ENCODE results near the gene CYTH2.
"Not testable (repeated sequence)": the region's sequence is repeated elsewhere in the genome, so short reads cannot be mapped to it uniquely, and the experiment has no call there.

Gene CYTH2

DNA sequence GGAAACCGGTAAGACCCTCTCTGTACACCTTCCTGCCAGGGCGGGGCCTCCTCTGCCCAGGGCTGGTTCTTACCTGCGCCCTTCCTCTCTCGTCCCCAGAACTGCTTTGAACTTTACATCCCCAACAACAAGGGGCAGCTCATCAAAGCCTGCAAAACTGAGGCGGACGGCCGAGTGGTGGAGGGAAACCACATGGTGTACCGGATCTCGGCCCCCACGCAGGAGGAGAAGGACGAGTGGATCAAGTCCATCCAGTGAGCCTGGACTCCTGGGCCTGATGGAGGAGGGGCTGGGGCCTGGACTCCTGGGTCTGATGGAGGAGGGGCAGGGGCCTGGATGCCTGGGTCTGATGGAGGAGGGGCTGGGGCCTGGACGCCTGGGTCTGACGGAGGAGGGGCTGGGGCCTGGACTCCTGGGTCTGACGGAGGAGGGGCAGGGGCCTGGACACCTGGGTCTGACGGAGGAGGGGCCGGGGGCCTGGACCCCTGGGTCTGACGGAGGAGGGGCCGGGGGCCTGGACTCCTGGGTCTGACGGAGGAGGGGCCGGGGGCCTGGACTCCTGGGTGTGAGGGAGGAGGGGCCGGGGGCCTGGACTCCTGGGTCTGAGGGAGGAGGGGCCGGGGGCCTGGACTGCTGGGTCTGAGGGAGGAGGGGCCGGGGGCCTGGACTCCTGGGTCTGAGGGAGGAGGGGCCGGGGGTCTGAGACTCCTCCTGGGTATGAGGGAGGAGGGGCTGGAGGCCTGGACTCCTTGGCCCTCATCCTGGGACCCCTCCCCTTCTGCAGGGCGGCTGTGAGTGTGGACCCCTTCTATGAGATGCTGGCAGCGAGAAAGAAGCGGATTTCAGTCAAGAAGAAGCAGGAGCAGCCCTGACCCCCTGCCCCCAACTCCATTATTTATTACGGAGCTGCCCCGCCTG lies 9.4 kb downstream of the CYTH2 start:
- no peak for DNase-seq

DNA sequence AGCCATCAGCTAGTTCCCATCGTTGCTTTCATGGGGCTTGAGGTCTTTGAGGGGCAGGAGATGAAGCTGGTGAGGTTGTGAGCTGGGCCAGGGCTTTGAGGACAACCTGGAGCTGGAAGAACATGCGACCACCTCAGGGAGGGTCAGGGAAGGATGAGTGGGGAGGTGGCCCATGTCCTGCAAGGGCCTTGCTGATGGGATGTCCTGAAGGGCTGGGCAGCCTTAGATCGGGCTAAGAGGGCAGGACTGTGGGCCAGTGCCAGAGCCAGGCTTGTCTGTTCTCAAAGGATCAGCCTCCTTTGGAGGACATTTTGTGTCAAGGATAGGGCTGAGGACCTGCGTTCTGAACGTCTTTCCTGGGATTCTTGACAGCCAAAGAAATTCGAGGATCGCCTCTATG lies 10.5 kb downstream of the CYTH2 start:
- DNase-seq = no peak

DNA sequence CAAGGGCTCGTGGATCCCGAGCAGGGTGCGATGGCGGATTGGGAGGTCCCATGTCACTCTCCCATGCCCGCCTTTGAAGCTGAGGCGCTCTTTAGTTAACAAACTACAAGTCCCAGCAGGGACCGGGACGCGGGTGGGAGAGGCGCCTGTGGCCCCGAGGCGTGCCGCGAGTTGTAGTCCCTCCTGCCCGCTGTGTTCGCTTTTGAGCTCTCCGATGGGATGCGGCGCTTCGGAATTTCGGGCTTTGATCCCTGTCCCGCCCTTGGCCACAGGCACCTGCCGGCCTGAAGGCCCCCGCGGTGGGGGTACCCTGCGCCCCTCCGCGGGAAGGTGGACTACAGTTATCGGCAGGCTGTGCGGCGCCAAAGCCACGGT lies 11.0 kb downstream of the CYTH2 start:
- no peak for DNase-seq

DNA sequence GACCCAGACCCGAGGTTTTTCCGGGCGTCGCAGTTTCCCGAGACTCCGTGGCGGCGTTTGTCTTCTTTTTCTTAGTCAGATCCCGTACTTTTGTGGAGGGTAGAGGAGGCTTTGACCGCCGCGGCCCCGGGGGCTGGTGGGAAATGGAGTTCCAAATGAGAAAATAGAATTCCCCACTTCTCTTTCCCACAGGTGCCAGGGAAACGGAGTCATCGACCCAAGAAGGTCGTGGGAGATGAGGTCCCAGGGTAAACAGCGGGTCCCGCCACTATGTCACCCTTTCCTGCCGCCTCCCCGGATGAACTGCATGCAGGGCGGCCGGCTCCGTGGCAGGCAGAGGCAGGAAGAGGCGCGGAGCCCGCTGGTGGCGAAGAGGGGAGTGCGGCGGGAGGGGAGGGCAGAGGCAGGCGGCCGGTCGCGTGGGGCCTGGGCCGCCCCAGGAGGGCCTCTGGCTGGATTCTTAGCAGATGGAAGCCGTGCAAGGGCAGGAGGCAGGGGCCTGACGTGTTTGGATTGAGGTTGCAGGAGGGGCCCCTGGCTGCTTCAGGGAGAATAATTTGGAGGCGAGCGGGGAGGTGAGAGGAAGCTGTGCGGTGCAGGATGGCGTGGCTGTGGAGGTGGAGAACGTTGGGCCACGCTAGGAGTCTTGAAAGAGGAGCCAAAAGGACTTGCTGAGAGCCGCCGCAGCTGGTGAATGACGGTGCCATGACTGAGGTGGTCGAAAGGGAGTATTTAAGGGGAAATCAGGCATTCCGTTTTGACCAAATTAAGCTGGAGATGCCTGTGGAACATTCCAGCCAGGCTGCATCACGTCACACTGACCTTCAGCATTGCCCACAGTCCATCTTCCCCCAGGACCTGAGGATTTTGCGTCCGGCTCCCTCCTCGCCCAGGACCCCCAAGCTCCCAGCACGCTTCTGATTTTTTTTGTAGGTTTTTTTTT lies 11.7 kb downstream of the CYTH2 start:
- no peak for DNase-seq

DNA sequence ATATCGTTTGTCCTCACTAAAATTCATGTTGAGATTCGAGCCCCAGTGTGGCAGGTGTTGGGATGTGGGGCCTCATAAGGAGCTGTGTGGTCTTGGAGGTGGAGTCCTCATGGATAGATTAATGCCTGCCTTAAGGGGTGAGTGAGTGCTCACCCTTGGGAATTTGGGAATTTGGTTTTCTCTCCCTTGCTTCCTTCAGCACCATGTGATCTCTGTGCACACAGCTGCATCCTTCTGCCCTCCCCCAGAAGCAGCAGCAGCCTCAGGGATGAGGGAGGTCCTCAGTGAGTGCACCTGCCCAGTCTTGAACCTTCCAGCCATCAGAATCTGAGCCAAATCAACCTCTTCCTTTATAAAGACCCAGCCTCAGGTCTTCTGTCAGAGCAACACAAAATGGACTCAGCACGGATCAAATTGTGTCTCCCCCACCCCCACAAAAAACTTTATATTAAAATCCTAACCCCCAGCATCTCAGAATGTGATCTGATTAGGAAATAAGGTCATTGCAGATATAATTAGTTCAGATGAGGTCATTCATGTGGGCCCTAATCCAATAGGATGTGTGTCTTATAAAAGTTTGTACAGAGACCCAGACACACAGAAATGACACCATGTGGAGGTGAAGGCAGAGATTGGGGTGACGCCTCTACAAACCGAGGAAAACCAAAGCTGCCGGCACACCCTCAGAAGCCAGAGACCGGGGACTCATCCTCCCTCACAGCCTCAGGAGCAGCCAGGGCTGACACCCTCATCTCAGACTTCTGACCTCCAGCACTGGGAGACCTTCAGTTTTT lies 12.9 kb downstream of the CYTH2 start:
- DNase-seq = no peak

DNA sequence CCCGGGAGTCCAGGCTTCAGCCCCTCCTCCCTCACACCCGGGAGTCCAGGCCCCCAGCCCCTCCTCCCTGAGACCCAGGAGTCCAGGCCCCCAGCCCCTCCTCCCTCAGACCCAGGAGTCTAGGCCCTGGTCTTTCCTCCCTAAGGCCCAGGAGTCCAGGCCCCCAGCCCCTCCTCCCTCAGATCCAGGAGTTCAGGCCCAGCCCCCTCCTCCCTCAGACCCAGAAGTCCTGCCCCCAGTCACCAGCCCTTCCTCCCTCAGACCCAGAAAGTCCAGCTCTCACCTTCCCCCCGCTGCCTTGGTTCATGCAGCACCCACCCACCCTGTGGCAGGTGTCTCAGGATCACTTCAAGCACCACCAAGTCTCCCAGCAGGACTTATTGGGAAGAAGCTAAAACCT lies 14.1 kb downstream of the CYTH2 start:
- no peak for DNase-seq

DNA sequence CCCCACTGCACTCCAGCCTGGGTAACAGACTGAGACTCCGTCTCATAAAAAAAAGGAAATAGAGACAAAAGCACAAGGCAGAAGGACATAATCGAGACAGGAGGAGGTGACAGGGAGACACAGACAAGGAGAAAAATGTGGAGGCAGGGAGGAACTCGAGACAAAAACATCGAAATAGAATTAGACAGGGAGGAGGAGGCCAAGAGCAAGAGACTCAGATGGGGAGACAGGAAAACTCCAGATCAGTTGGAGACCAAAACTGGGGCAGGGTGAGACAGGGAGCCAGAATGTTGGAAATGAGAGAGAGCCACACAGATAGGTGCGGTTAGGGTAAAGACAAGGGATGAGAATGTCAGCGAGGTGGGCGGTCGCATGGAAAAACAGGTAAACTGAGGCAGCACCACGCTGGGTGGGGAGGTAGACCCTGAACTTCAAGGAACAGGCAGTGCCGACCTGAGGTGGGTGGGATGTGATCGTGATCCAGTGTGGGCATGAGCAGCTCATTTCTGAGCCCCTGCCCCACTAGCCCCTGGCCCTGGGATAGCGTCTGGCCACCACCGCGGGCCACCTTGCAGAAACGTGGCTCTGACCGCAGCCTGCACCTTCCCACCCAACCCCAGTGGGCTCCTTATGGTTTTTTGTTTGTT lies 15.2 kb downstream of the CYTH2 start:
- no peak for DNase-seq

DNA sequence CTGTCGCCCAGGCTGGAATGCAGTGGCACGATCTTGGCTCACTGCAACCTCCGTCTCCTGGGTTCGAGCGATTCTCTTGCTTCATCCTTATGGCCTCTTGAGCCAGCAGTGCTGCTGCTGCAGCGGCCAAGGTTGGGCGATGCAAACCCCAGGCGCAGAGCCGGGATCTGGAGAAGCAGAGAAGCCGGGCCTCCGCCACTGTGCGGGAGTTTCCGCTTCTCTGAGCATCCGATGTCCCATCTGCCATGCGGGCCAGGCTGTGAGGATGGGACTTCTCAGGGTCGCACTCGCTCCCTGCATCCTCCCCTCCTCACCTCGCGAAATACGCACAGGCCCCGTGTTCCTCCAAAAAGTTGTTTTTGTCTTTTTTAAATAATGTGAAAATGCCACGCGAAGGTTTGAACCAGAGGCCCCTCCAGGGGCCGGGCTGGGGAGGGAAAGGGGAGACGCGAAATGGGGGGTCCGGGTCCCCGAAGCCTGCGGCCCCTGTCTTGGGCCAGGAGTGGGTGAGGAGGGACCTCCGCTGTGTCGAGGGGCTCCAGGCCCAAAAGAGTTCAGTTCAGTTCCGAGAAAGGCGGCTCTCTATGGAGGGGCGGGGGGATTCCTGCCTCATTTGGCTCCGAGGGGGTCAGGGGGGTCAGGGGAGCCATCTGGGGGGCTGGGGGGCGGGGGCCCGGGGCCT lies 15.9 kb downstream of the CYTH2 start:
- DNase-seq = no peak

DNA sequence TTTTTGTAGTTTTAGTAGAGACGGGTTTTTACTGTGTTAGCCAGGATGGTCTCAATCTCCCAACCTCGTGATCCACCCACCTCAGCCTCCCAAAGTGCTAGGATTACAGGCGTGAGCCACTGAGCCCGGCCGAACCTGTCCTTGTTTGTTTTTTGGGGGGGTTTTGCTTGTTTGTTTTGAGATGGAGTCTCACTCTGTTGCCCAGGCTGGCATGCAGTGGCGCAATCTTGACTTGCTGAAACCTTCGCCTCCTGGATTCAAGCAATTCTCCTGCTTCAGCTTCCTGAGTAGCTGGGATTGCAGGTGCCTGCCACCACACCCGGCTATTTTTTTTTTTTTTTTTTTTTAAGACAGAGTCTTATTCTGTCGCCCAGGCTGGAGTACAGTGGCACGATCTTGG lies 17.5 kb downstream of the CYTH2 start:
- not testable (repeated sequence) for DNase-seq

DNA sequence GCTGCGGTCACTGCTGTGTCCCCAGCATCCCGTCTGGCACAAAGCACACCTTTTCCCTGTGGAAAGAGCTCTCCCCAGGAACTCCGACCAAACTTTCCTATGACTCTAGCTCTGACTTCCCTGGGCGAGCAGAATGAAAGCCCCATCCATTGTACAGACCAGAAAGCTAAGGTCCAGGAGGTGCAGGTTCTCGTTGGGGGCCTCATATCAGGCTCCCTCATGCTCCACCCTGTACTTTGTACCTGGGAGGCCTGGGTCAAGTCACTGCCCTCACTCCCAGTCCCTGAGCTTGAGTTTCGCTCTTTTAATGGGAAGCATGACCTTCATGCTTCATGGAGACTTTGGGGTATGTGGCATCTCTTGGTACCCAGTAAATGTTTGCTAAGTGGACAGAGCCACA lies 18.4 kb downstream of the CYTH2 start:
- DNase-seq = no peak

DNA sequence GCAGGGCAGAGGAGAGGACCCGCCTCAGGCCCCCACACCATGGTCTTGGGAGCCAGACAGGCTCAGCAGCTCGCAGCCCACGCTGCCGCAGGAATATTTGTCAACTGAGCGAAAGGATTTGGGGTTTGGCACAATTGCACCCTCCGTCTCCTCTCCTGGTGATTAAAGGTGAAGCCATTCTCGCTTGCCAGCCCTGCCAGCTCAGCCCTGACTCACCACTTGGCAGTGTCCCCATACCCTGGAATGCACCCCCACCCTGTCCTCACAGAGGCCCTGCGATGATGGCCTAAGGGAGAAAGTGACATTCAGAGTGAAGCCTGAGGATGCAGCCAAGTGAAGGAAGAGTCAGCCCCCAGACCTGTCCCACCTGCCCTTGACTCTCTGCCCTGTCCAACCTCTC lies 18.8 kb downstream of the CYTH2 start:
- no peak for DNase-seq

DNA sequence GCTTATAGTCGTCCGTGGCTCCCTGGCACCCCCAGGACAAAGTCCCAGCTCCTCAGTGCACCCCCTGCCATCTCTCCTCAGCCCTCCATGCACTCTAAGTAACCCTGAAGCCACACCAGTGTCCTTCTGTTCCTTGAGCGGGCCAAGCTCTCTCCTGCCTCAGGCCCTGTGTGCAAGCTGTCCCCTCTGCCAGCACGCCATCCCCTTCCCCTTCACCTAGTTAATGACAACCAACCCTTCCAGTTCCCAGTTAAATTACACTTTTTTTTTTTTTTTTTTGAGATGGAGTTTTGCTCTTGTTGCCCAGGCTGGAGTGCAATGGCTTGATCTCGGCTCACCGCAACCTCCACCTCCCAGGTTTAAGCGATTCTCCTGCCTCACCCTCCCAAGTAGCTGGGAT lies 19.3 kb downstream of the CYTH2 start:
- DNase-seq = not testable (repeated sequence)

DNA sequence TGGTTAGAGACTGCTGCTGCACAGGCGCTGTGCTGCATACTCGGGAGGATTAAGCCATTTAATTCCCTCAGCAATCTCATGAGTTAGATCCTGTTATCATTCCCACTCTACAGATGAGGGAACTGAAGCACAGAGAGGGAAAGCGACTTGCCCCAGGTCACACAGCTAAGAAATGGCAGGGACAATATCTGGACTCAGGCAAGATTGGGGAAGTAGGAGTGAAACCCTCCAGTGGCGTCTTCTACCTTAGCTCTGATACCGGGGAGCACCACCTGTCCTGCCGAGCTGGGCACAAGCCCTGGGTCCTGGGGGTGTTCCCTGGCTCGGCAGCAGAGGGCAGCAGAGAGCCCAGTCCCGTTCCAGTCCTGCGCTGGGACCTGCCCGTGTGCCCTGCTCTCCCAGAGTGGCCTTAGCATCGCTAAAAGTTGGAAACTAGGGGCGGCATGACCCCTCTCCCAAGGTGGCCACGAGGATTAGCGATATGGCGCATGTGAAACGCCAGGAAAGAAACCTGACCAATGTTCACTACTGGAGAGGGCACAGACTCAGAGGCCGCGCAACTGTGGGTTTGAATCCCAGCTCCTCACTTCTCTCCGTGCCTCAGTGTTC lies 20.5 kb downstream of the CYTH2 start:
- peak; percentile 36 for DNase-seq

DNA sequence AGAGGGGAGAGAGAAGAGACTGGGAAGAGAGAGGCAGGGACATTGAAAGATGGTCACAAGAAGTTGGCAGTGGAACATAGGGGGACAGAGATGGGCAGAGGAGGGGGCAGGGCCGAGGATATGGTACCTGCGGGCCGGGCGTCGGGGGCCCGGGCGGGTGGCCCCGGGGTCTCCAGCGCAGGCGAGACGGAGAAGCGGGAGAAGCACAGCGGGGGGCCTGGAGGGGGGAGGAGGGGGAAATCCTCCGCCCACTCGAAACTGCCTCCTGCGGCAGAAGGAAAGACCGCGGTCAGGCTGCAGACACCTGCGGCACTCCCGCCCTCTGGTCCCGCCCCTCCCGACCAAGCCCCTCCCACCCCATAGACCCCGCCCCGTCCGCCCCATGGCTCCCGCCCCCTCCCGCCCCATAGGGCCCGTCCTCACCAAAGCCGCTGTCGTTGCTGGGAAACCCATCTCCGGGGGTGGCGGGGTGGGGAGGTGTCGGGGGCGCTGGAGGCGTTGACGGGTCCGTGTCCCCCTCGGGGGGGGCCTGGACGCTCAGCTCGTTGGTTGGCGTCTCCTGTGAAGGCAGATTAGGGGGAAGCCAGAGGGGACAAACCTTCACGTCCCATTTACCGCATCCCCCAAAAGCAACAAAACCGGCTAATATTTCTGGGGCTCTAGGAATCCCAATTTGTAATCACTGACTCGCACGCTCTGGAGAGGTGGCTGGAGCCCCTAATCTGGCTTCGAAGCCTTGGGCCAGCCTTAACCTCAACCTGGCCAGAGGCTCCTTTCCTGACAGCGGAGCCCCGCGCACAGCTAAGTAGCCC lies 22.0 kb downstream of the CYTH2 start:
- DNase-seq = peak; percentile 60

DNA sequence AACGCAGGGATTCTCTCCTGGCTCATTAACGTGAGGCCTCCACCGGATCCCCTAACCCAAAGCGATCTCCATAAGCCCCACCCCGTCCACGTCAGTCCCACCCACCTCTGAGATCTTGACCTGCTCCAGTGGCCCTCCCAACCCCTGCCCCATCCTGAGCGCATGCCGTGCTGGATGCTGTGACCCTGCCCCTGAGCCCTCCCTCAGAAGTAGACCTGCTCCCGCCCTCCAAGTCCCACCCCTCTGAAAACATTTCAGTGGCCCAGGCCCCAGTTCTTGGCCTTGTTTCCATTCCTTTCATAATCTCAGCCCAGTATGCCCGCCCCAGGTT lies 22.6 kb downstream of the CYTH2 start:
- no peak for DNase-seq

DNA sequence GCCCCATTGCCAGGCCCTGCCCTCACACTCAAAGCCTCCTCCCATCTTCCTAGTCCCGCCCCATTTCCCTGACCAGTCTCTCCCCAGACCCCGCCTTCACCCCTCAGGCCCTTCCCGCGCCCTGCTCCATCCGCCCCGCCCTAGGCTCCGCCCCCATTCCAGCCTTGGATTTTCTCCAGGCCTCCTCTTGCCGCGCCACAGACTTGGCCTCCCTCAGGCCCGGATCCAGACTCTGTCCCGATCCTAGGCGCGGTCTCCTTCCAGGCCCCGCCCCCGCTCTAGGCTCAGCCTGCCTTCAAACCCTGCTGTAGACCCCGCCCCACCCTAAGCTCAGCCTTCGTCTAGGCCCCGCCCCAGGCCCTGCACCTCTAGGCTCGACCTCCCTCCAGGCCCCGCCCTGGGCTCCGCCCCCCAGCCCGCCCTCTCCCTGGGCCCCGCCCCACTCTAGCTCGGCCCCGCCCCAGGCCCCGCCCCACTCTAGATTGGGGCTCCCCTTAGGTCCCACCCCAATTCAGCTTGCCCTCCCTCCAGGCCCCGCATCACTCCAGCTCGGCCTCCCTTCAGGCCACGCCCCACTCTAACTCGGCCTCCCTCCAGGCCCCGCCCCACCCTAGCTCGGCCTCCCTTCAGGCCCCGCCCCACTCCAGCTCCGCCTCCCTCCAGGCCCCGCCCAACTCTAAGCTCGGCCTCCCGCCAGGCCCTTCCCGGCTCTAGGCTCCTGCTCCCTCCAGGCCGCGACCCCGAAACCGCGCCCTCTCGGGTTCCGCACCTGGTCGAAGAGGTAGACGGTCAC lies 24.0 kb downstream of the CYTH2 start:
- DNase-seq = peak; percentile 99

DNA sequence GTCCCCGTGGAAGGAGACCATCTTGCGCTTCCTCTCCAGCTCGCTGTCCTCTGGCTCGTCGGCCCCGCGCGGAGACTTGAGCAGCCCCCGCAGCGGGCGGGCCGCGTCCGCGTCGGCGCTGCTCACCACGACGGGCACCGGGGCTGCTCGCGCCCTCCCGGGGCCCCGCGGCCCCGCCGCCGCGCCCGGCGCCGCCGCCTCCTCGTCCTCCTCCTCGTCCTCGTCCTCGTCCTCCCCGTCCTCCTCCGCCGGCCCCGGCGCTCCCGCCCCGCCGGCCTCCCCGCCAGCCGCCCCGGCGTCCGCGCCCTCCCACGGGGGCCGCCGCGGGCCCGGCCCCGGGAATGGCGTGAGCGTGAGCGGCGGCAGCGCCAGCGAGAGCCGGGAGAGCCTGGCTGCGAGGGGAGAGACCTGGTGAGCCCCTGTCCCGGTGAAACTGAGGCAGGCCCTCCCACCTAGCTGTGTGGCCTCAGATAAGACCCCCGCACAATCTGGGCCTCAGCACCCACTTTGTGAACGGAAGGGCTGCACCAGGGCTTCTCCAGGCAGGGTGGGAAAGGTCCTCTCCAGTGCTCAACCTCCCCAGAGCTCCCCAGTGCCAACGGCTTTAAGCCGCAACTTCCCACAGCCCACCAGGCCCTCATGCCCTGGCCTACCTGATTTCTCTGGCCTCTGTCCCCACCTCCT lies 24.7 kb downstream of the CYTH2 start:
- no peak for DNase-seq

DNA sequence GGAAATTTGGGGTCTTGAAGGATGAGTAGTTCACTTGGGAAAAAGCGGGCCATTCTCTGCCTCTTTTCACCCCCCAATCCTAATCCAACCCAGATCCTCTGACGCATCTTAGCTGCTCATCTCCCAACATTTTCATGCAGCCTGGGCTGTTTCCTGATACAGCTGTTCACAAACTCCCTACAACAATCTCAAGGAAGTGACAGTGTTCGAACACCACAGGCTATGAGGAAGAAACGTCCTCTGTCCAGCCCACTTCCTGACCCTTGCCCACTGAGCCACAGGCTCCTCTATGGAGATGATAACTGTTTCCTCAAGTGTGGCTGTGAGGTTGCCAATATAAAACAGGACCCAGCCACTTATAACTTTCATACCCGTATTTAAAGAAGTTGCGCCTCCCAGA lies 26.2 kb downstream of the CYTH2 start:
- DNase-seq = no peak

All from NCI-H774 (cell line).